H1 (cell line): ENCODE results near the gene POLR2L. TPM values are rescaled to one million over a fixed set of nuclear protein-coding genes. Genes with fewer than 3 reads are reported as not detected.

Experiments
- CTCF ChIA-PET: fragments of 300-600 bp; sonication (Branson Sonifier 250); formaldehyde crosslinking; loops from one replicate; lab custom pipeline; 2021; ENCODE audit not compliant: partially characterized antibody; lab: Charles Lee
- POLR2A ChIA-PET: fragments of 300-600 bp; sonication (Branson Sonifier 250); formaldehyde crosslinking; loops from one replicate; lab custom pipeline; 2021; ENCODE audit warnings: inconsistent platforms; ENCODE audit not compliant: partially characterized antibody; lab: Charles Lee
- DNase-seq, 2 experiments: peaks; one replicate each; pipeline versions ENCODE4 v3.0.0 to v3.0.0-alpha.2; 2010 to 2022; ENCODE audit warnings: low spot score in 2 of 2, low read depth in 1 of 2, mixed read lengths in 1 of 2
- FAIRE-seq: peaks from 2 replicates; lab custom pipeline; 2011; peaks lifted over from hg19 to GRCh38; lab: Jason Lieb, UNC
- H2AFZ ChIP-seq: 2 replicates; pipeline ENCODE4 v1.8.1; 2012; ENCODE audit warnings: low read length, inconsistent platforms
- H2AK5ac ChIP-seq: 2 replicates; pipeline ENCODE4 v1.6.1; 2013; ENCODE audit warnings: low read depth, low read length
- H2BK120ac ChIP-seq: replicated peaks from 2 replicates; pipeline ENCODE3; 2013; ENCODE audit warnings: low read depth, low read length, inconsistent platforms
- H2BK12ac ChIP-seq: 2 replicates; pipeline ENCODE4 v1.6.1; 2013; ENCODE audit warnings: low read depth, low read length
- H2BK15ac ChIP-seq: 2 replicates; pipeline ENCODE4 v1.6.1; 2013; ENCODE audit warnings: low read length
- H2BK20ac ChIP-seq: 2 replicates; pipeline ENCODE4 v1.6.1; 2013; ENCODE audit warnings: low read length
- H2BK5ac ChIP-seq: 2 replicates; pipeline ENCODE4 v1.6.1; 2013; ENCODE audit warnings: low read depth, low read length
- H3K14ac ChIP-seq: 2 replicates; pipeline ENCODE4 v1.6.1; 2013; ENCODE audit warnings: inconsistent platforms; ENCODE audit not compliant: insufficient read length
- H3K18ac ChIP-seq: 2 replicates; pipeline ENCODE4 v1.6.1; 2013; ENCODE audit warnings: low read length; ENCODE audit errors: extremely low read depth
- H3K23ac ChIP-seq: 2 replicates; pipeline ENCODE4 v1.6.1; 2013; ENCODE audit warnings: inconsistent platforms; ENCODE audit not compliant: insufficient read length
- H3K23me2 ChIP-seq: 2 replicates; pipeline ENCODE4 v1.6.1; 2013; ENCODE audit warnings: low read depth, low read length
- H3K27ac ChIP-seq: 2 replicates; pipeline ENCODE4 v1.6.1; 2011; ENCODE audit warnings: low read depth, low read length, inconsistent platforms
- H3K27me3 ChIP-seq, 4 experiments: replicated peaks in 1 of 4; 1 replicate in 1 of 4; 2 replicates in 3 of 4; pipeline versions ENCODE4 v1.6.1 to v1.8.1; 2011 to 2013; ENCODE audit warnings: low read length in 3 of 4, mild to moderate bottlenecking in 3 of 4, inconsistent platforms in 2 of 4, mixed read lengths in 2 of 4, moderate library complexity in 1 of 4; ENCODE audit not compliant: control insufficient read depth in 3 of 4, insufficient read depth in 3 of 4; ENCODE audit errors: extremely low read depth in 1 of 4
- H3K36me3 ChIP-seq, 4 experiments: 2 replicates each; pipeline versions ENCODE4 v1.6.1 to v1.8.1; 2011 to 2013; ENCODE audit warnings: mild to moderate bottlenecking in 4 of 4, low read length in 3 of 4, moderate library complexity in 2 of 4, control low read depth in 1 of 4, inconsistent platforms in 1 of 4; ENCODE audit not compliant: insufficient read depth in 4 of 4, control insufficient read depth in 2 of 4
- H3K4ac ChIP-seq: replicated peaks from 2 replicates; pipeline ENCODE3; 2013; ENCODE audit warnings: low read length, low read depth, mixed read lengths, inconsistent platforms; ENCODE audit not compliant: insufficient read length
- H3K4me1 ChIP-seq, 4 experiments: replicated peaks in 1 of 4; 1 replicate in 1 of 4; 2 replicates in 3 of 4; pipeline versions ENCODE4 v1.6.1 to v1.8.1; 2011 to 2013; ENCODE audit warnings: low read length in 3 of 4, inconsistent platforms in 2 of 4, mixed read lengths in 1 of 4; ENCODE audit not compliant: insufficient read depth in 4 of 4, control insufficient read depth in 3 of 4
- H3K4me2 ChIP-seq, 2 experiments: 2 replicates each; pipeline versions ENCODE4 v1.6.1 to v1.8.1; 2011 to 2013; ENCODE audit warnings: low read depth in 2 of 2, low read length in 2 of 2, control low read depth in 1 of 2, inconsistent platforms in 1 of 2, mild to moderate bottlenecking in 1 of 2; ENCODE audit not compliant: insufficient read depth in 1 of 2
- H3K4me3 ChIP-seq, 4 experiments: fragments of 200-600, 300-600 bp in 1 of 4; sonication (generic), shearing (Covaris generic), sonication (Bioruptor Twin) in 1 of 4; 2 replicates each; pipeline versions ENCODE4 v1.5.1 to v1.8.1; 2011 to 2016; ENCODE audit warnings: low read length in 4 of 4, low read depth in 3 of 4, control low read depth in 2 of 4, inconsistent platforms in 2 of 4, mild to moderate bottlenecking in 2 of 4, mixed read lengths in 1 of 4, moderate library complexity in 1 of 4; ENCODE audit not compliant: insufficient read depth in 2 of 4; ENCODE audit errors: extremely low read depth in 1 of 4
- H3K56ac ChIP-seq: replicated peaks from 2 replicates; pipeline ENCODE3; 2013; ENCODE audit warnings: low read depth, mild to moderate bottlenecking, mixed read lengths, low read length, inconsistent platforms; ENCODE audit not compliant: insufficient read length
- H3K79me1 ChIP-seq: 2 replicates; pipeline ENCODE4 v1.6.1; 2013; ENCODE audit warnings: low read depth, low read length, control low read depth
- H3K79me2 ChIP-seq, 2 experiments: 2 replicates each; pipeline versions ENCODE4 v1.6.1 to v1.8.1; 2012 to 2013; ENCODE audit warnings: low read length in 2 of 2, mild to moderate bottlenecking in 2 of 2, inconsistent platforms in 1 of 2; ENCODE audit not compliant: insufficient read depth in 2 of 2, control insufficient read depth in 1 of 2
- H3K9ac ChIP-seq, 4 experiments: replicated peaks in 1 of 4; 1 replicate in 1 of 4; 2 replicates in 3 of 4; pipeline versions ENCODE4 v1.6.1 to v1.8.1; 2011 to 2013; ENCODE audit warnings: low read depth in 3 of 4, low read length in 3 of 4, control low read depth in 2 of 4, mild to moderate bottlenecking in 2 of 4, moderate library complexity in 2 of 4, inconsistent platforms in 1 of 4; ENCODE audit errors: extremely low read depth in 1 of 4
- H3K9me3 ChIP-seq, 2 experiments: 2 replicates each; pipeline versions ENCODE4 v1.6.1 to v1.8.1; 2012 to 2013; ENCODE audit warnings: mild to moderate bottlenecking in 2 of 2, moderate library complexity in 2 of 2, control low read depth in 1 of 2, inconsistent platforms in 1 of 2, low read depth in 1 of 2, low read length in 1 of 2, mixed read lengths in 1 of 2; ENCODE audit not compliant: insufficient read depth in 2 of 2
- H4K20me1 ChIP-seq, 2 experiments: replicated peaks in 1 of 2; 2 replicates each; pipeline versions ENCODE3 to v1.8.1; 2011 to 2013; ENCODE audit warnings: inconsistent platforms in 2 of 2, low read length in 2 of 2, mild to moderate bottlenecking in 1 of 2; ENCODE audit not compliant: insufficient read depth in 2 of 2, control insufficient read depth in 1 of 2
- H4K5ac ChIP-seq: 2 replicates; pipeline ENCODE4 v1.6.1; 2013; ENCODE audit warnings: low read length, low read depth, mixed read lengths, inconsistent platforms; ENCODE audit not compliant: insufficient read length
- H4K8ac ChIP-seq: 2 replicates; pipeline ENCODE4 v1.8.0; 2013; ENCODE audit warnings: mild to moderate bottlenecking, moderate library complexity, low read length, inconsistent platforms; ENCODE audit not compliant: insufficient read depth; ENCODE audit errors: extremely low read depth
- H4K91ac ChIP-seq: replicated peaks from 2 replicates; pipeline ENCODE3; 2013; ENCODE audit warnings: low read length, mixed read lengths, inconsistent platforms; ENCODE audit not compliant: insufficient read length
- BACH1 ChIP-seq: IDR thresholded peaks from 2 replicates; pipeline ENCODE4 v1.6.1; 2012; ENCODE audit warnings: low read length, improper control_type of control experiment
- CREB1 ChIP-seq: IDR thresholded peaks from 2 replicates; pipeline ENCODE4 v1.6.1; 2012; ENCODE audit warnings: inconsistent platforms
- PHF8 ChIP-seq: fragments of 200-600 bp; sonication (generic); conservative IDR thresholded peaks from 2 replicates; pipeline ENCODE4 v1.7.1; 2012; ENCODE audit warnings: low read depth, mild to moderate bottlenecking, inconsistent platforms, low read length, moderate library complexity
- POLR2AphosphoS5 ChIP-seq: IDR thresholded peaks from 2 replicates; pipeline ENCODE4 v1.6.1; 2011; ENCODE audit warnings: low read depth, low read length
- SIN3A ChIP-seq, 2 experiments: IDR thresholded peaks in 1 of 2; conservative IDR thresholded peaks in 1 of 2; 2 replicates each; pipeline ENCODE4 v1.6.1; 2011 to 2012; ENCODE audit warnings: low read length in 2 of 2, improper control_type of control experiment in 1 of 2, low read depth in 1 of 2, mild to moderate bottlenecking in 1 of 2
- SP4 ChIP-seq: IDR thresholded peaks from 2 replicates; pipeline ENCODE4 v1.6.1; 2012; ENCODE audit warnings: low read length, inconsistent platforms
- TAF1 ChIP-seq: IDR thresholded peaks from 2 replicates; pipeline ENCODE4 v1.6.1; 2011; ENCODE audit warnings: mild to moderate bottlenecking, low read depth, low read length
- WGBS, 2 experiments: shearing (Covaris generic) in 1 of 2; methylation state at CpG; one replicate each; pipeline versions ENCODE4 v1.1.6 to v1.1.7; 2013 to 2015; ENCODE audit warnings: low lambda C conversion rate in 2 of 2, mixed read lengths in 2 of 2, inconsistent platforms in 1 of 2, low coverage in 1 of 2, missing lambda C conversion rate in 1 of 2; ENCODE audit not compliant: insufficient replicate concordance in 2 of 2, insufficient coverage in 1 of 2, insufficient read length in 1 of 2; ENCODE audit errors: extremely low coverage in 1 of 2, missing lambda C conversion rate in 1 of 2; 5-methylcytosine and 5-hydroxymethylcytosine counted together
- polyA plus RNA-seq, 7 experiments: library from polyadenylated mRNA; depleted of rRNA in 3 of 7; stranded (reverse) in 5 of 7; unstranded in 2 of 7; fragments of >200 nt in 5 of 7; fragments of 200-250 nt in 2 of 7; gene quantifications; 1 replicate in 5 of 7; 2 replicates in 1 of 7; 4 replicates in 1 of 7; pipeline versions ENCODE4 v1.2.1 to v1.2.3, GENCODE V29; 2011 to 2013; ENCODE audit warnings: missing spikeins in 2 of 7, mixed read lengths in 2 of 7
- total RNA-seq: library from RNA; stranded (reverse); fragmentation: NEBNext Ultra II Directional; extraction: Animal tissue kit (Norgen Biotek cat#: 25700); gene quantifications from 2 replicates; pipeline ENCODE4 v1.2.1, GENCODE V29; 2021
- TF ChIP-seq, protein P1 (sequence below), 3 experiments: IDR thresholded peaks; 1 replicate in 2 of 3; 2 replicates in 1 of 3; pipeline versions ENCODE4 v1.5.1 to v1.6.1; 2011; ENCODE audit warnings: low read length in 3 of 3, mild to moderate bottlenecking in 3 of 3, inconsistent platforms in 2 of 3, low read depth in 1 of 3, moderate library complexity in 1 of 3; ENCODE audit not compliant: insufficient read depth in 1 of 3; ENCODE audit errors: control extremely low read depth in 1 of 3

The POLR2L gene
- total and polyA plus RNA-seq, 2 of the 8 experiments (the other 6 are each of a cell fraction or from before 2014, with no cell fraction given) = 140 to 151 TPM

DNA sequence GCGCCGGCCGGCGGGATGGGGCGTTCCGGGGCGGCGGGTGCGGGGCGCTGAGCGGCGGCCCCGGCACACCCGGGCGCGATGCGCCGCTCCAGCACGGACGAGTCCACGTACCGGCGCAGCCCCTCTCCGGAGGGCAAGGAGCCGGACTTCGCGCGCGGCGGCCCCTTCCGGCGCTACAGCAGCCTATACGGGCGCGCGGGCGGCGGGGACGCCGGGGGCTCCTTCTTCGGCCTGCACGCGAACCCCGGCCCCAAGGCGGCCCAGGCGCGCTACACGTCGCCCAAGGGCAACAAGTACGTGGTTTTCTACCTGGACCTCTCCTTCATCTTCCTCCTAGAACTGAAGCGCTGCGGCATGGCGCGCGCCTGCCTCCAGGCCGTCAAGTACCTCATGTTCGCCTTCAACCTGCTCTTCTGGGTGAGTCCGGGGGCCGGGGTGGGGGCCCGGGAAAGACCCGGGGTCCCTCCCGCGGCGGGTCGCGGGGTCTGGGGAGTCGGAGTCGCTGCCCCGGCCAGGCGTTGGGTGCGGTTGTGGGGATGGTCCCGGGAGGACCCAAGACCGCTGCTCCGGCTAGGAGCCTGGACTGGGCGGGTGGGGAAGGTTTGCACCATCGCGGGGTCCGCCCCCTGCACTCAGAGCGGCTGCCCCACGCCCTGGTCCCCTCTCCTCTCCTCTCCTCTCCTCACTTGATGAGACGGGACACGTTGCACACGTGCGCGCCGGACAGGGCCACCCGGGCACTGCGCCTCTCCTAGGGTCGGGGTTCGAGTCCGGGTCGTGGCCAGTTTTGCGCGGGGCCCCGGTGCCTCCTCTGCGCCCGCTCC is 7.8 kb upstream of the POLR2L start:
- H4K8ac ChIP-seq = no peak overlapping the region
- no peak overlapping the region for H2BK20ac ChIP-seq
- H3K14ac ChIP-seq = no peak overlapping the region
- no peak overlapping the region for H3K23ac ChIP-seq
- H3K4me2 ChIP-seq = peak overlapping the region; percentile 67 to 86
- peaks cover 0 to 2% (median 0%) of the 10 kb centered on the region in 4 experiments; a peak in 4 of 7 replicates for H3K27me3 ChIP-seq
- no peak overlapping the region for H4K91ac ChIP-seq
- FAIRE-seq (no peak), DNase-seq (no peak)
- no peaks in the 10 kb centered on the region for H3K36me3 ChIP-seq
- H3K56ac ChIP-seq = no peak overlapping the region
- H3K27ac ChIP-seq = no peak overlapping the region
- WGBS, 2 experiments = 4% methylated on average over 48 of the region's 97 CpGs; no CpG with 5 or more reads in 1 of the 2 experiments
- POLR2A ChIA-PET = interaction anchor here (0.7 to 40.4 kb wide), 9 partner anchors 7 to 50 kb away, joined by 3 to 1917 read pairs (median 7); partner anchors contain the start of genes CD151, CEND1, CRACR2B and PIDD1
- no peak overlapping the region for H2BK5ac ChIP-seq
- H2BK120ac ChIP-seq = no peak overlapping the region
- no peak overlapping the region for H3K4ac ChIP-seq
- no peaks in the 10 kb centered on the region for H3K9me3 ChIP-seq
- peaks cover 0 to 45% (median 27%) of the 10 kb centered on the region in 4 experiments; a peak in 6 of 7 replicates for H3K4me1 ChIP-seq
- H4K20me1 ChIP-seq = peaks cover 15 to 38% of the 10 kb centered on the region in 2 experiments
- no peak overlapping the region for H2AFZ ChIP-seq
- H3K4me3 ChIP-seq = peak overlapping the region; percentile 38 to 69 (median 55)
- H3K79me2 ChIP-seq = peaks cover 0 to 9% of the 10 kb centered on the region in 2 experiments; a peak in 1 of 4 replicates
- peaks cover 18% of the 10 kb centered on the region; the same call in 1 of the 2 replicates for H3K23me2 ChIP-seq
- no peak overlapping the region for H4K5ac ChIP-seq
- no peak overlapping the region for H2BK15ac ChIP-seq
- peak overlapping the region in 2 of 4 experiments; percentile 6 to 58; a peak in 2 of 7 replicates for H3K9ac ChIP-seq
- no peak overlapping the region for H2BK12ac ChIP-seq
- H3K79me1 ChIP-seq = peaks cover 2% of the 10 kb centered on the region; the same call in 1 of the 2 replicates
- H2AK5ac ChIP-seq = no peak overlapping the region
- CTCF ChIA-PET = interaction anchor here (1.0 to 5.4 kb wide), 7 partner anchors 16 to 201 kb away, joined by 3 to 35 read pairs (median 15); no protein-coding TSS in a partner anchor
- no peak overlapping the region; the same call in 1 of the 2 replicates for H3K18ac ChIP-seq
- TF ChIP-seq BACH1 (peak; percentile 9; the same call in 1 of the 2 replicates), SP4 (no peak), SIN3A (conservative IDR thresholded peaks at IDR 0.05 in 1 of 2, IDR thresholded peaks at IDR 0.05 in 1 of 2; ENCODE audit: low read depth in 1 of 2, low read length in 2 of 2) (0 out of 4 replicates have a peak, but pooled peaks of 1 of the 2 experiments have one; percentile 61), CREB1 (no peak), POLR2AphosphoS5 (no peak), TAF1 (0 out of 2 replicates have a peak, but pooled peaks have one; percentile 4), PHF8 (peak; percentile 19; the same call in 1 of the 2 replicates)
- TF ChIP-seq, protein P1, sequence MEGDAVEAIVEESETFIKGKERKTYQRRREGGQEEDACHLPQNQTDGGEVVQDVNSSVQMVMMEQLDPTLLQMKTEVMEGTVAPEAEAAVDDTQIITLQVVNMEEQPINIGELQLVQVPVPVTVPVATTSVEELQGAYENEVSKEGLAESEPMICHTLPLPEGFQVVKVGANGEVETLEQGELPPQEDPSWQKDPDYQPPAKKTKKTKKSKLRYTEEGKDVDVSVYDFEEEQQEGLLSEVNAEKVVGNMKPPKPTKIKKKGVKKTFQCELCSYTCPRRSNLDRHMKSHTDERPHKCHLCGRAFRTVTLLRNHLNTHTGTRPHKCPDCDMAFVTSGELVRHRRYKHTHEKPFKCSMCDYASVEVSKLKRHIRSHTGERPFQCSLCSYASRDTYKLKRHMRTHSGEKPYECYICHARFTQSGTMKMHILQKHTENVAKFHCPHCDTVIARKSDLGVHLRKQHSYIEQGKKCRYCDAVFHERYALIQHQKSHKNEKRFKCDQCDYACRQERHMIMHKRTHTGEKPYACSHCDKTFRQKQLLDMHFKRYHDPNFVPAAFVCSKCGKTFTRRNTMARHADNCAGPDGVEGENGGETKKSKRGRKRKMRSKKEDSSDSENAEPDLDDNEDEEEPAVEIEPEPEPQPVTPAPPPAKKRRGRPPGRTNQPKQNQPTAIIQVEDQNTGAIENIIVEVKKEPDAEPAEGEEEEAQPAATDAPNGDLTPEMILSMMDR (IDR thresholded peaks at IDR 0.05; ENCODE audit: control extremely low read depth in 1 of 3, insufficient read depth in 1 of 3, low read depth in 1 of 3, low read length in 3 of 3) = no peak
